Peyer's patch (tissue), 4 donors: ENCODE measurements around the gene ICE1. TPM values are rescaled to one million over a fixed set of nuclear protein-coding genes. Genes with fewer than 3 reads are reported as not detected.

Experiments
- DNase-seq, 3 donors: peaks; one replicate each; pipeline ENCODE4 v3.0.0-alpha.2; 2017 to 2019
- H3K27ac ChIP-seq, 4 donors: fragments of 200-600 bp; sonication (generic); one replicate each; pipeline ENCODE4 v1.5.1; 2016 to 2019
- H3K27me3 ChIP-seq, 2 donors: fragments of 200-600 bp; sonication (generic); one replicate each; pipeline ENCODE4 v1.5.1; 2019
- H3K36me3 ChIP-seq, 3 donors: fragments of 200-600 bp; sonication (generic); one replicate each; pipeline ENCODE4 v1.5.1; 2016 to 2019
- H3K4me1 ChIP-seq, 4 donors: fragments of 200-600 bp; sonication (generic); one replicate each; pipeline ENCODE4 v1.5.1; 2016 to 2019
- H3K4me3 ChIP-seq, 4 donors: fragments of 200-600 bp; sonication (generic); 1 replicate in 3 of 4; 2 replicates in 1 of 4; pipeline ENCODE4 v1.5.1; 2016 to 2019; ENCODE audit warnings: mild to moderate bottlenecking in 1 of 4
- H3K9me3 ChIP-seq, 4 donors: fragments of 200-600 bp; sonication (generic); one replicate each; pipeline ENCODE4 v1.5.1; 2016 to 2019; ENCODE audit warnings: mild to moderate bottlenecking in 1 of 4
- POLR2A ChIP-seq, 2 donors: fragments of 450-650 bp; IDR thresholded peaks; one replicate each; pipeline ENCODE4 v1.5.1; 2017; ENCODE audit warnings: antibody characterized with exemption in 2 of 2, mild to moderate bottlenecking in 2 of 2, moderate library complexity in 2 of 2
- total RNA-seq, 4 donors: library from RNA; depleted of rRNA; stranded (reverse); fragments of >200 nt; gene quantifications; one replicate each; pipeline ENCODE4 v1.1.0, GENCODE V29; 2016
- TF ChIP-seq, protein P1 (sequence below), 6 experiments: fragments of 450-650 bp in 4 of 6; fragments of 200-600 bp in 2 of 6; sonication (generic) in 1 of 6; IDR thresholded peaks; one replicate each; pipeline ENCODE4 v1.5.1; 2017 to 2019; ENCODE audit warnings: antibody characterized with exemption in 6 of 6, mild to moderate bottlenecking in 3 of 6, moderate library complexity in 1 of 6

ICE1 gene
- total RNA-seq, 4 donors from 2014 or later = 21.8 to 55.3 (median 24.9) TPM

DNA sequence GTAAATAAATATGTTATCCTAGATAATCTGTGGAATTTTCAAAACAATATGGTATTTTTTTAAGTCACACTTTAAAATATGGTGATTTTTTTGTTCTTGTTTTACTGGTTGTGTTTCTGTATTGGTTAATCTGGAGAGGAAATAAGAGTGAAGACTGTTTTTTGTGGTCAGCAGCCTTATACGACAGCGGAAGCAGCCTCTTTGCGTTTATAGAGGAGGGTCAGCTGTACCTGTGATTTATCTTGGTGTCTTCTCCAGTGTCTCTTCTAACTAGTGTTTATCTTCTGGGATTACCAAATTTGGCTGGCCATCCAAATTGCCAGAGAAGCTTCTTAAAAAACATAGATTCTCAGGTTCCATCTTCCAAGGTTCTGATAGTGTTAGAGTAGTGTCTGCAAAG lies 58.7 kb downstream of the ICE1 start:
- Histone ChIP-seq H3K36me3 (peaks cover 0 to 7% (median 0%) of the 10 kb centered on the region in 3 donors), H3K4me3 (no peak overlapping the region), H3K27ac (no peak overlapping the region), H3K9me3 (no peaks in the 10 kb centered on the region), H3K4me1 (no peaks in the 10 kb centered on the region), H3K27me3 (no peaks in the 10 kb centered on the region)
- DNase-seq = no peak
- TF ChIP-seq POLR2A (IDR thresholded peaks at IDR 0.05) = no peak
- TF ChIP-seq, protein P1, sequence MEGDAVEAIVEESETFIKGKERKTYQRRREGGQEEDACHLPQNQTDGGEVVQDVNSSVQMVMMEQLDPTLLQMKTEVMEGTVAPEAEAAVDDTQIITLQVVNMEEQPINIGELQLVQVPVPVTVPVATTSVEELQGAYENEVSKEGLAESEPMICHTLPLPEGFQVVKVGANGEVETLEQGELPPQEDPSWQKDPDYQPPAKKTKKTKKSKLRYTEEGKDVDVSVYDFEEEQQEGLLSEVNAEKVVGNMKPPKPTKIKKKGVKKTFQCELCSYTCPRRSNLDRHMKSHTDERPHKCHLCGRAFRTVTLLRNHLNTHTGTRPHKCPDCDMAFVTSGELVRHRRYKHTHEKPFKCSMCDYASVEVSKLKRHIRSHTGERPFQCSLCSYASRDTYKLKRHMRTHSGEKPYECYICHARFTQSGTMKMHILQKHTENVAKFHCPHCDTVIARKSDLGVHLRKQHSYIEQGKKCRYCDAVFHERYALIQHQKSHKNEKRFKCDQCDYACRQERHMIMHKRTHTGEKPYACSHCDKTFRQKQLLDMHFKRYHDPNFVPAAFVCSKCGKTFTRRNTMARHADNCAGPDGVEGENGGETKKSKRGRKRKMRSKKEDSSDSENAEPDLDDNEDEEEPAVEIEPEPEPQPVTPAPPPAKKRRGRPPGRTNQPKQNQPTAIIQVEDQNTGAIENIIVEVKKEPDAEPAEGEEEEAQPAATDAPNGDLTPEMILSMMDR (IDR thresholded peaks at IDR 0.05) = no peak

DNA sequence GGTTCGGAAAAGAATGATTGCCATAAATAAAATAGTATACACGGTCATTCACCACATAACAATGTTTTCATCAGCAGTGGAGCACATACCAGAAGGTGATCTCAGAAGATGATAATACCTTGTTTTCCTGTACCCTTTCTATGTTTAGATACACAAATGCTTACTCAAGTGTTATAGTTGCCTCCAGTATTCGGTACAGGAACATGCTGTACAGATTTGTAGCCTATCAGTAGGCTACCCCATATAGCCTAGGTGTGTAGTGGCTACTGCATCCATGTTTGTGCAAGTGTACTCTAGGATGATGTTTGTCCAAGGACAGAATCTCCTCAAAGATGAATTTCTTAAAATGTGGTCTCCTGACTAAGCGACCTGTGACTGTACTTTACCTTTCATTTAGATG lies 59.2 kb downstream of the ICE1 start:
- TF ChIP-seq, protein P1 (IDR thresholded peaks at IDR 0.05) = no peak
- no peak for TF ChIP-seq POLR2A (IDR thresholded peaks at IDR 0.05)
- no peak for DNase-seq
- peaks cover 0 to 2% (median 0%) of the 10 kb centered on the region in 3 donors for H3K36me3 ChIP-seq

DNA sequence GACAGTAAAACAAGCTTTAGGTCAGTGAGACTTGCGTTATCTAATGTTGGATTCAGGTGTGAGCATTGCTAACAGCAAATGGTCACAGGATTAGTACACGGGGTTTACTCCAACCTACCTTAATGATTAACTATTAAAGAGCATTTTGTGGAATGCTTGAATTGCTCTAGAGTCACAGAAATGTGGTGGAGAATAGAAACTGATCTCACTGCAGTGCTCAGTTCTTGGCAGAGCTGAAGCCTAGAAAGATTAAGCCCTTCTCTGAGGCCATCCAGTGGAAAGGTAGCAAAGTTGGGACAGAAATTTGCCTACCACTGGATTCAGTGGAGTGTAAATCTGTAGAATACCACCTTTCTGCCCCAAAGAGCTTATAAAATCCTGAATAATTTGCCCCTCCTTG lies 60.9 kb downstream of the ICE1 start:
- peaks cover 0 to 14% (median 0%) of the 10 kb centered on the region in 3 donors for H3K36me3 ChIP-seq
- DNase-seq = no peak

More for the DNA sequence above, 59.2 kb downstream of the ICE1 start:
- H3K4me3 ChIP-seq = no peak overlapping the region
- H3K27me3 ChIP-seq = no peaks in the 10 kb centered on the region
- no peaks in the 10 kb centered on the region for H3K9me3 ChIP-seq
- peak overlapping the region in 1 of 4 donors; percentile 19 for H3K27ac ChIP-seq
- no peaks in the 10 kb centered on the region for H3K4me1 ChIP-seq

DNA sequence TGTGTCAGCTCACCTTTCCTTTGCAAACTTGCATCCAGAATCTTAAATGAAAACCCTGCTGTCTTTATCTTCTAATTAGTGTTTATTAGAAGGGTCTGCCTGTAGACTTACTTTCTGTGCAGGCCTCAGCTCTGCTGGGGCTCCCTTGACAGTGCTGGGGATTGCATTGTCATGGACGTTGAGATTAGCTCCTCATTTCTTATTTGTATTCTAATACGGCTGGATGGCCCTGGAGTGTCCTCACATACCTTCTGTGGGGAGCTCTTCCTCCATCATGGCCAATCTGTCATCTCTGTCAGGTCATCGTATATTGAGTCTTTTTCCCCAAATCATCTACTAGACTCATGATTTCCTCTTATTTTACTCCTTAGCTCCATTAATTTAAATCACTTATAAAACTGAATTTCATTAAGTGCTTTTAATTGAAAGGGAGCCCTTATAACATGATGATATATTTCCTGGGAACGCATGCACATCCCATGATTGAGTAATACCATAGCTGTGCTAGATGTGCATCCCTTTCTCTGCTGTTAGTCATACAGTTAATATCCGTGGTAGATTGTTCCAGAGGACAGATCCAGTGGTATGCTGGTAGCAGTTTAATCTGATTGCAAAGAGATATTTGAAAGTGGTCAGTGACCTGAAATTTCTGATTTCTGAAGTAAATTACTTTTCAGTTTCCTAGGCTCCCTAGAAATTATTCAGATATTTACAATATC lies 61.6 kb downstream of the ICE1 start:
- Histone ChIP-seq H3K9me3 (no peaks in the 10 kb centered on the region), H3K4me3 (no peak overlapping the region), H3K4me1 (no peaks in the 10 kb centered on the region), H3K27ac (no peak overlapping the region), H3K36me3 (peaks cover 0 to 18% (median 0%) of the 10 kb centered on the region in 3 donors), H3K27me3 (no peaks in the 10 kb centered on the region)
- no peak for DNase-seq
- no peak for TF ChIP-seq POLR2A (IDR thresholded peaks at IDR 0.05)
- TF ChIP-seq, protein P1 (IDR thresholded peaks at IDR 0.05) = no peak

More for the DNA sequence above, 60.9 kb downstream of the ICE1 start:
- no peaks in the 10 kb centered on the region for H3K27me3 ChIP-seq
- no peak overlapping the region for H3K27ac ChIP-seq
- TF ChIP-seq, protein P1 (IDR thresholded peaks at IDR 0.05) = no peak
- no peak for TF ChIP-seq POLR2A (IDR thresholded peaks at IDR 0.05)
- no peaks in the 10 kb centered on the region for H3K4me1 ChIP-seq
- no peak overlapping the region for H3K4me3 ChIP-seq
- H3K9me3 ChIP-seq = no peaks in the 10 kb centered on the region

DNA sequence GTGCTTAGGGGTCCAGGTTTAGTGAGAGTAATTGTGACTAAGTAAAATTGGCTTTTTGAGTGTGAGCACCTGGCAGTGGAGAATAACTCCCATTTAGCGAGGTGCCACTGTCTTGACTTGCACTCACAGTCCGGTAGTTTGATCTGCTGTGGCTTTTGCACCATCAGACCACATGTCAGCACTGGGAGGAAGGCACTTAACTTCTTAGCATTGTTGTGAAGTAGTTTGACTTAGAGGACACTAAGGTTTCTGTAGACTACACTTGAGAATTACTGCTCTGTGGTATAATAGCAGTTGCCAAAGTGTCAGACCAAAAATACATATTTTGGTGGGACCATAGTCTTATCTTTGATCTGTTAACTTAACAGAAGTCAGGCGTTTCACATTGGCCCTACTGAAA lies 63.6 kb downstream of the ICE1 start:
- no peaks in the 10 kb centered on the region for H3K9me3 ChIP-seq
- TF ChIP-seq POLR2A (IDR thresholded peaks at IDR 0.05) = no peak
- TF ChIP-seq, protein P1 (IDR thresholded peaks at IDR 0.05) = no peak
- no peaks in the 10 kb centered on the region for H3K4me1 ChIP-seq
- H3K27ac ChIP-seq = no peak overlapping the region
- no peaks in the 10 kb centered on the region for H3K27me3 ChIP-seq
- no peak for DNase-seq
- H3K4me3 ChIP-seq = no peak overlapping the region
- peaks cover 0 to 26% (median 0%) of the 10 kb centered on the region in 3 donors for H3K36me3 ChIP-seq
